Type B pancreatic cell (in vitro differentiated cells): ENCODE measurements around the gene PCDHA6. TPM values are rescaled to one million over a fixed set of nuclear protein-coding genes. Genes with fewer than 3 reads are reported as not detected.
"Not testable (repeated sequence)": the region's sequence is repeated elsewhere in the genome, so short reads cannot be mapped to it uniquely, and the experiment has no call there.

ENCODE experiments used
- DNase-seq: peaks from one replicate; pipeline ENCODE4 v3.0.0; 2021; ENCODE audit warnings: mixed read lengths; ENCODE audit not compliant: unreplicated experiment; ENCODE audit errors: extremely low spot score
- H3K27ac Mint-ChIP-seq: 2 replicates; pipeline ENCODE4 v1.8.0; 2021; ENCODE audit warnings: mild to moderate bottlenecking, mixed read lengths
- H3K27me3 Mint-ChIP-seq: 2 replicates; pipeline ENCODE4 v1.8.0; 2021; ENCODE audit warnings: mixed read lengths
- H3K36me3 Mint-ChIP-seq: 2 replicates; pipeline ENCODE4 v1.8.0; 2021; ENCODE audit warnings: mixed read lengths
- H3K4me1 Mint-ChIP-seq: one replicate; pipeline ENCODE4 v1.8.0; 2021; ENCODE audit warnings: mixed read lengths; ENCODE audit not compliant: unreplicated experiment
- H3K4me3 Mint-ChIP-seq: 2 replicates; pipeline ENCODE4 v1.8.0; 2021; ENCODE audit warnings: mild to moderate bottlenecking, mixed read lengths
- H3K9me3 Mint-ChIP-seq: 2 replicates; pipeline ENCODE4 v1.8.0; 2021; ENCODE audit warnings: mixed read lengths
- CTCF ChIP-seq: fragments of 200-600 bp; sonication (generic); conservative IDR thresholded peaks from 2 replicates; pipeline ENCODE4 v1.5.0; 2021; ENCODE audit warnings: antibody characterized with exemption, mild to moderate bottlenecking
- long read RNA-seq: library from polyadenylated mRNA; unstranded; transcript quantifications from one replicate; pipeline ENCODE4 v2.0.0, GENCODE V29; 2020
- total RNA-seq: library from RNA; stranded (reverse); gene quantifications from 2 replicates; pipeline ENCODE4 v1.2.1, GENCODE V29; 2021; ENCODE audit warnings: low replicate concordance

PCDHA6 gene, protein sequence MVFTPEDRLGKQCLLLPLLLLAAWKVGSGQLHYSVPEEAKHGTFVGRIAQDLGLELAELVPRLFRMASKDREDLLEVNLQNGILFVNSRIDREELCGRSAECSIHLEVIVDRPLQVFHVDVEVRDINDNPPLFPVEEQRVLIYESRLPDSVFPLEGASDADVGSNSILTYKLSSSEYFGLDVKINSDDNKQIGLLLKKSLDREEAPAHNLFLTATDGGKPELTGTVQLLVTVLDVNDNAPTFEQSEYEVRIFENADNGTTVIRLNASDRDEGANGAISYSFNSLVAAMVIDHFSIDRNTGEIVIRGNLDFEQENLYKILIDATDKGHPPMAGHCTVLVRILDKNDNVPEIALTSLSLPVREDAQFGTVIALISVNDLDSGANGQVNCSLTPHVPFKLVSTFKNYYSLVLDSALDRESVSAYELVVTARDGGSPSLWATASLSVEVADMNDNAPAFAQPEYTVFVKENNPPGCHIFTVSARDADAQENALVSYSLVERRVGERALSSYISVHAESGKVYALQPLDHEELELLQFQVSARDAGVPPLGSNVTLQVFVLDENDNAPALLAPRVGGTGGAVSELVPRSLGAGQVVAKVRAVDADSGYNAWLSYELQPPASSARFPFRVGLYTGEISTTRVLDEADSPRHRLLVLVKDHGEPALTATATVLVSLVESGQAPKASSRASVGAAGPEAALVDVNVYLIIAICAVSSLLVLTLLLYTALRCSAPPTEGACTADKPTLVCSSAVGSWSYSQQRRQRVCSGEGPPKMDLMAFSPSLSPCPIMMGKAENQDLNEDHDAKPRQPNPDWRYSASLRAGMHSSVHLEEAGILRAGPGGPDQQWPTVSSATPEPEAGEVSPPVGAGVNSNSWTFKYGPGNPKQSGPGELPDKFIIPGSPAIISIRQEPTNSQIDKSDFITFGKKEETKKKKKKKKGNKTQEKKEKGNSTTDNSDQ
- 9.3 and 9.6 TPM in 2 replicates for total RNA-seq
- long read RNA-seq, transcript PCDHA6-201 (1 exons, 3,267 nt), result major isoform, 19 of 20 reads
- long read RNA-seq, partial matches to known transcripts, result 0 of 20 reads
- long read RNA-seq, other reads (novel, unspliced or antisense), result 1 of 20 reads

GRCh38 chr5:140827704-140828361 lies at the start of gene PCDHA6:
PCDHA6 (plus strand) TSS chr5:140827960; CDS start chr5:140828092, 132 bp downstream.
- H3K9me3 Mint-ChIP-seq, result peaks cover 11% of the 10 kb centered on the region
- peak within 1 kb of the TSS; percentile 92 for H3K4me3 Mint-ChIP-seq
- peaks cover 4% of the 10 kb centered on the region for H3K4me1 Mint-ChIP-seq
- no peak for DNase-seq
- peak within 1 kb of the TSS; percentile 87 for H3K27ac Mint-ChIP-seq
- no peaks in the 10 kb centered on the region for H3K27me3 Mint-ChIP-seq
- TF ChIP-seq CTCF, result peak; percentile 77
- H3K36me3 Mint-ChIP-seq, result peaks cover 31% of the 10 kb centered on the region

DNA sequence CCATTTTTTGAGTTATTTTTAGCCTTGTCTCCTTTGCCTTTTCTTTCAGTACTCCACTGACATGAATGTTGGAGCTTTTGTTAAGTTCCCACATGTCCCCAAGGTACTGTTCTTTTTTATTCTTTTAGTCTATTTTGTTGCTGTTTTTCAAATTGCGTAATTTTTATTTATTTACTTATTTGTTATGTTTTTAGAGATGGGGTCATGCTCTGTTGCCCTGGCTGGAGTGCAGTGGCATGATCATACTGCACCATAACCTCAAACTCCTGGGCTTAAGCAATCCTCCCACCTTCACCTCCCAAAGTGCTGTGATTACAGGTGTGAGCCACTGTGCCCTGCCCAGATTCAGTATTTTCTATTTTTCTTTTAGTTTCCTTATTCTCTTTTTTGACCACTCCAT lies 47.2 kb upstream of the PCDHA6 start:
- Mint-ChIP-seq H3K36me3 (no peaks in the 10 kb centered on the region), H3K4me1 (no peaks in the 10 kb centered on the region), H3K4me3 (no peak overlapping the region), H3K27me3 (no peaks in the 10 kb centered on the region), H3K27ac (no peak overlapping the region), H3K9me3 (peaks cover 5% of the 10 kb centered on the region)
- DNase-seq, result no peak
- no peak for TF ChIP-seq CTCF

DNA sequence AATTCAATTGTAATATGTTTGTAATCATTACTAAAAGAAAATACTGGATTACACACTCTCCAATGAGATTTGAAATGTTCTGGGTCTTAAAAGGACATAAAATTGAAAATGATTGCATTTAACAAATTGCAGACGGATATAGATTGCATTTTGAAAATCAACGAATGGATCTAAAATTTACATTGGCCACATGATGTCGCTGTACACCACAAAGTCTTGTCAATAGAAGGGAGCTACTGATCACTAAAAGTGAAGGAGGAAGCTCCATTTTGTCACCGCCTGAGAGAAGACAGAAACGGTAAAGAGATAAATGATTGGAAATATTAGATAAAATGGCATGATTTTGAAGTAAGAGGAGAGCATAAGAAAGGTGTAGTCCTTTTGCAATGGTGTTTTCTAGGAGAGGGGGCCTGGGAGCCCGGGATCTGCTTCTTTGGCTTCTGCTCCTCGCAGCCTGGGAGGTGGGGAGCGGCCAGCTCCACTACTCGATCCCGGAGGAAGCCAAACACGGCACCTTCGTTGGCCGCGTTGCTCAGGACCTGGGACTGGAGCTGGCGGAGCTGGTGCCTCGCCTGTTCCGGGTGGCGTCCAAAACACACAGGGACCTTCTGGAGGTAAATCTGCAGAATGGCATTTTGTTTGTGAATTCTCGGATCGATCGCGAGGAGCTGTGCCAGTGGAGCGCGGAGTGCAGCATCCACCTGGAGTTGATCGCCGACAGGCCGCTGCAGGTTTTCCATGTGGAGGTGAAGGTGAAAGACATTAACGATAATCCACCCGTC lies 41.7 kb upstream of the PCDHA6 start, which contains the start of gene PCDHA1:
Gene PCDHA1, plus strand, starts transcription at position 236 of the 782 bp plus-strand sequence.
- TF ChIP-seq CTCF, result no peak
- no peak for DNase-seq
- Mint-ChIP-seq H3K4me1 (no peaks in the 10 kb centered on the region), H3K27me3 (no peaks in the 10 kb centered on the region), H3K9me3 (peaks cover 13% of the 10 kb centered on the region), H3K27ac (no peak within 1 kb of the TSS), H3K4me3 (peak within 1 kb of the TSS; percentile 67), H3K36me3 (no peaks in the 10 kb centered on the region)

GRCh38 chr5:140787422-140787821 lies 40.3 kb upstream of the PCDHA6 start:
- H3K4me1 Mint-ChIP-seq, H3K27ac Mint-ChIP-seq: not testable (repeated sequence)
- peaks cover 13% of the 10 kb centered on the region for H3K9me3 Mint-ChIP-seq

DNA sequence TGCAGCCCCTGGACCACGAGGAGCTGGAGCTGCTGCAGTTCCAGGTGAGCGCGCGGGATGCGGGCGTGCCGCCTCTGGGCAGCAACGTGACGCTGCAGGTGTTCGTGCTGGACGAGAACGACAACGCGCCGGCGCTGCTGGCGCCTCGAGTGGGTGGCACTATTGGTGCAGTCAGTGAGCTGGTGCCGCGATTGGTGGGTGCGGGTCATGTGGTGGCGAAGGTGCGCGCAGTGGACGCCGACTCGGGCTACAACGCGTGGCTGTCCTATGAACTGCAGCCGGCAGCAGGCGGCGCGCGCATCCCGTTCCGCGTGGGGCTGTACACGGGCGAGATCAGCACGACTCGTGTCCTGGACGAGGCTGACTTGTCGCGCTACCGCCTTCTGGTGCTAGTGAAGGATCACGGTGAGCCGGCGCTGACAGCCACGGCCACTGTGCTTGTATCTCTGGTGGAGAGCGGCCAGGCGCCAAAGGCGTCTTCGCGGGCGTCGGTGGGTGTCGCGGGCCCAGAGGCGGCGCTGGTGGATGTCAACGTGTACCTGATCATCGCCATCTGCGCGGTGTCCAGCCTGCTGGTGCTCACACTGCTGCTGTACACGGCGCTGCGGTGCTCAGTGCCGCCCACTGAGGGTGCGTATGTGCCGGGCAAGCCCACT lies 39.8 kb upstream of the PCDHA6 start:
- H3K36me3 Mint-ChIP-seq, H3K4me3 Mint-ChIP-seq, H3K9me3 Mint-ChIP-seq, DNase-seq, H3K4me1 Mint-ChIP-seq, H3K27ac Mint-ChIP-seq, H3K27me3 Mint-ChIP-seq: not testable (repeated sequence)

More at GRCh38 chr5:140787422-140787821, 40.3 kb upstream of the PCDHA6 start:
- H3K4me3 Mint-ChIP-seq, H3K36me3 Mint-ChIP-seq, DNase-seq, H3K27me3 Mint-ChIP-seq: not testable (repeated sequence)
